Measurements from ENCODE around the gene AFG1L. TPM values are rescaled to one million over a fixed set of nuclear protein-coding genes. Genes with fewer than 3 reads are reported as not detected.

The AFG1L gene
- total RNA-seq, 4 donors from 2014 or later = 2.8 to 10.5 (median 3.9) TPM

DNA sequence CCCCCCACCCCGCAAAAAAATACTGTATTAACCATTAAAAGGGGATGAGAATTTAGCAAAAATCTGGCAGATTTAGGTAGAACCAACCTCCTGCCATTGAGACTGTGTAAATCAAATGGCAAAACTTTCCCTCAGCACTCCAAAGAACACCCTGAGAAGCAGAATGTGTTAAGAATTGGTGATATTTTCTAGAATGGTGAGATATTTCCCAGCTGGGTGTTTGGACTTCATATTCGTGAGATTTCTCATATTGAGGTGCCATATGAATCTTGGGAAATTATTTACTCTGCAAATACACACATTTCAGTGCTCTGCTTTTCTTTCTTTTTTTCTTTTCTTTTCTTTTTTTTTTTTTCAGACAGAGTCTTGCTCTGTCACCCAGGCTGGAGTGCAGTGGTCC lies 199.6 kb downstream of the AFG1L start:
- no peaks in the 10 kb centered on the region for H3K36me3 ChIP-seq
- no peak overlapping the region for H3K27ac ChIP-seq
- intact Hi-C loops (cut with DNase I) = no loop called here
- no peaks in the 10 kb centered on the region for H3K27me3 ChIP-seq
- peaks cover 0 to 7% (median 0%) of the 10 kb centered on the region in 3 donors for H3K4me1 ChIP-seq
- H3K4me3 ChIP-seq = no peak overlapping the region
- no peak for TF ChIP-seq POLR2A (IDR thresholded peaks at IDR 0.05)
- TF ChIP-seq, protein P1, sequence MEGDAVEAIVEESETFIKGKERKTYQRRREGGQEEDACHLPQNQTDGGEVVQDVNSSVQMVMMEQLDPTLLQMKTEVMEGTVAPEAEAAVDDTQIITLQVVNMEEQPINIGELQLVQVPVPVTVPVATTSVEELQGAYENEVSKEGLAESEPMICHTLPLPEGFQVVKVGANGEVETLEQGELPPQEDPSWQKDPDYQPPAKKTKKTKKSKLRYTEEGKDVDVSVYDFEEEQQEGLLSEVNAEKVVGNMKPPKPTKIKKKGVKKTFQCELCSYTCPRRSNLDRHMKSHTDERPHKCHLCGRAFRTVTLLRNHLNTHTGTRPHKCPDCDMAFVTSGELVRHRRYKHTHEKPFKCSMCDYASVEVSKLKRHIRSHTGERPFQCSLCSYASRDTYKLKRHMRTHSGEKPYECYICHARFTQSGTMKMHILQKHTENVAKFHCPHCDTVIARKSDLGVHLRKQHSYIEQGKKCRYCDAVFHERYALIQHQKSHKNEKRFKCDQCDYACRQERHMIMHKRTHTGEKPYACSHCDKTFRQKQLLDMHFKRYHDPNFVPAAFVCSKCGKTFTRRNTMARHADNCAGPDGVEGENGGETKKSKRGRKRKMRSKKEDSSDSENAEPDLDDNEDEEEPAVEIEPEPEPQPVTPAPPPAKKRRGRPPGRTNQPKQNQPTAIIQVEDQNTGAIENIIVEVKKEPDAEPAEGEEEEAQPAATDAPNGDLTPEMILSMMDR (IDR thresholded peaks at IDR 0.05) = no peak
- no peaks in the 10 kb centered on the region for H3K9me3 ChIP-seq
- WGBS, 2 donors = 88 to 90% methylated on average over 2 of the region's 2 CpGs
- no peak for DNase-seq

DNA sequence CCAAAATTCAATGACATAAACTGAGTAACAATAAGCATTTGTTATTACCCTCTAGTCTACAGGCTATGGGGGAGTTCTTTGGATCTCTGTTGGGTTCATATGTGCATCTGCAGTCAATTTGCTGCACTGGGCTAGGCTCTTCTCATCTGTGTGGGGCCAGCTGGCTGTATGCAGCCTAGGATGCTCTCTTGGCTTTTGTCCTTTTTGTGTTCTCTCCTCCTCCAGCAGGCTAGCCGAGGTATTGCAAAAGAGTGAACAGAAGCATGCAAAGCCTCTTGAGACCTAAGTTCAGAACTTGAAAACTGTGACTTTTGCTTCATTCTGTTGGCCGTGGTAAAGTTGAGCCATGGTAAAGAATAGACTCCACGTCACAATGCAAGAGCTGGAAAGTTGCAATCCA lies 203.0 kb downstream of the AFG1L start:
- Histone ChIP-seq H3K27me3 (no peaks in the 10 kb centered on the region), H3K36me3 (no peaks in the 10 kb centered on the region), H3K4me1 (no peaks in the 10 kb centered on the region), H3K4me3 (no peak overlapping the region), H3K9me3 (no peaks in the 10 kb centered on the region), H3K27ac (no peak overlapping the region)
- no peak for DNase-seq
- intact Hi-C loops (cut with DNase I) = no loop called here
- TF ChIP-seq POLR2A (IDR thresholded peaks at IDR 0.05) = no peak
- TF ChIP-seq, protein P1 (IDR thresholded peaks at IDR 0.05) = peak in 4 of 6 experiments; percentile 21 to 58 (median 30)
- 64 to 79% methylated on average over 2 to 3 of the region's 3 CpGs for WGBS, 2 donors

DNA sequence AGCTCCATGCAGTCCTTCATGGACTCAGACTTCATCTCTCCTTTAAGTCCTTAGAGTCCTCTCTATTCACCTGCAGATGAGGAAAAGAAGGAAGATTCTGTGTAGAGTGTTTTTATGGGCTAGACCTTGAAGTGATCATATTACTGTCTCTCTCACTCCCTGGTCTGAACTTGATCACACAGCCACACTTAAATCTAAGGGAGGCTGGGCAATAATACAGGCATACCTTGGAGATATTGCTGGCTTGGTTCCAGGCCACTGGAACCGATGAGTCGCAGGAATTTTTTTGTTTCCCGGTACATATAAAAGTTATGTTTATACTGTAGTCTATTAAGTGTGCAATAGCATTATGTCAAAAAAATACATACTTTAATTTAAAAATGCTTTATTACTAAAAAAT lies 206.7 kb downstream of the AFG1L start:
- no peaks in the 10 kb centered on the region for H3K9me3 ChIP-seq
- intact Hi-C loops (cut with DNase I) = no loop called here
- no peak overlapping the region for H3K27ac ChIP-seq
- no peak for DNase-seq
- no peaks in the 10 kb centered on the region for H3K4me1 ChIP-seq
- H3K36me3 ChIP-seq = no peaks in the 10 kb centered on the region
- no peaks in the 10 kb centered on the region for H3K27me3 ChIP-seq
- TF ChIP-seq, protein P1 (IDR thresholded peaks at IDR 0.05) = no peak
- 52 to 54% methylated on average over 3 of the region's 3 CpGs for WGBS, 2 donors
- H3K4me3 ChIP-seq = no peak overlapping the region

DNA sequence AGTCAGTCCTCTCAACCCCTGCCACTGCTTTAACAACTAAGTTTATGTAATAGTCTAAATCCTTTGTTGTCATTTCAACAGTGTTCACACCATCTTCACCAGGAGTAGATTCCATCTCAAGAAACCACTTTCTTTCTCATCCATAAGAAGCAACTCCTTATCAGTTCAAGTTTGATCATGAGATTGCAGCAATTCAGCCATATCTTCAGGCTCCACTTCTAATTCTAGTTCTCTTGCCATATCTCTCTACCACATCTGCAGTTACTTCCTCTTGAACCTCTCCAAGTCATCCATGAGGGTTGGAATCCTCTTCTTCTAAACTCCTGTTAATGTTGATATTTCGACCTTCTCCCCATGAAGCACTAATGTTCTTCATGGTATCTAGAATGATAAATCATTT lies 208.0 kb downstream of the AFG1L start:
- 79% methylated on average over 1 of the region's 1 CpG for WGBS, 2 donors
- no peak overlapping the region for H3K27ac ChIP-seq
- H3K4me3 ChIP-seq = no peak overlapping the region
- H3K36me3 ChIP-seq = no peaks in the 10 kb centered on the region
- H3K27me3 ChIP-seq = no peaks in the 10 kb centered on the region
- TF ChIP-seq, protein P1 (IDR thresholded peaks at IDR 0.05) = no peak
- no peak for TF ChIP-seq POLR2A (IDR thresholded peaks at IDR 0.05)
- no peak for DNase-seq
- intact Hi-C loops (cut with DNase I) = no loop called here
- no peaks in the 10 kb centered on the region for H3K9me3 ChIP-seq
- H3K4me1 ChIP-seq = no peaks in the 10 kb centered on the region

DNA sequence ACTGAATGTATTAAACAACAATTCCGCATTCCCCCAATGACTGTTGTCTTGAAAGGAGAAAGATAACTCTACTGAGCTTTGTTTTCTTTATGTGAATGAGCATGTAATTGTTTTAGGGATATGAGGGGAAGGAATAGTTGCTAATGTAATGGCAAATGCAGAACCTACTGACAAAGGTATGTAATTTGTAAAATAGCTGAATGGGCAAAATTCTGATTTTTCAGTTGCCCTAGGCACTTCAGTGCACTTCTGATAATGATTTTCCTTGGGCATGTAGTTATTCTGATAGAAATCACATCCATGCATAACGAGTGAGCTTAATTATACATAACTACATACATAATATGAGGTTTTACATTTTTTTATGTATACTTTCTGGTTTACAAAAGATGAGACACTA lies 212.5 kb downstream of the AFG1L start:
- H3K4me3 ChIP-seq = no peak overlapping the region
- no peaks in the 10 kb centered on the region for H3K4me1 ChIP-seq
- 88% methylated on average over 2 of the region's 2 CpGs for WGBS, 2 donors
- TF ChIP-seq, protein P1 (IDR thresholded peaks at IDR 0.05) = no peak
- TF ChIP-seq POLR2A (IDR thresholded peaks at IDR 0.05) = no peak
- H3K27ac ChIP-seq = no peak overlapping the region
- H3K36me3 ChIP-seq = peaks cover 0 to 7% (median 0%) of the 10 kb centered on the region in 3 donors
- DNase-seq = no peak
- H3K9me3 ChIP-seq = no peaks in the 10 kb centered on the region
- no peaks in the 10 kb centered on the region for H3K27me3 ChIP-seq
- intact Hi-C loops (cut with DNase I) = no loop called here
